Endothelial cell of umbilical vein (primary cell): ENCODE data around the gene POU2AF1. TPM values are rescaled to one million over a fixed set of nuclear protein-coding genes. Genes with fewer than 3 reads are reported as not detected.

Experiments
- BruUV-seq: library from RNA; stranded (reverse); fragments of 400-500 nt; replicated peaks from 2 replicates; lab custom pipeline; 2021; lab: Mats Ljungman, UMichigan
- CTCF ChIA-PET: fragments of 300-600, 350-600 bp; sonication (Branson Sonifier 250); formaldehyde crosslinking; loops from one replicate; lab custom pipeline; 2021; ENCODE audit warnings: antibody characterized with exemption, inconsistent platforms; lab: Charles Lee
- POLR2A ChIA-PET: fragments of 300-600, 350-600 bp; sonication (Branson Sonifier 250); formaldehyde crosslinking; loops from one replicate; lab custom pipeline; 2021; ENCODE audit warnings: antibody characterized with exemption, inconsistent platforms; lab: Charles Lee
- DNase-seq: peaks from one replicate; pipeline ENCODE4 v3.0.0-alpha.2; 2011; ENCODE audit warnings: low read depth, low spot score
- FAIRE-seq: peaks from 2 replicates; lab custom pipeline; 2011; peaks lifted over from hg19 to GRCh38; lab: Jason Lieb, UNC
- H2AFZ ChIP-seq: 2 replicates; pipeline ENCODE4 v1.6.0; 2012; ENCODE audit warnings: low read depth, low read length, control low read depth, inconsistent platforms
- H3K27ac ChIP-seq: 2 replicates; pipeline ENCODE4 v1.5.1; 2011; ENCODE audit warnings: low read depth, mild to moderate bottlenecking, control low read depth, low read length, moderate library complexity; ENCODE audit not compliant: insufficient read depth
- H3K27me3 ChIP-seq, 2 experiments: 2 replicates each; pipeline versions ENCODE4 v1.6.0 to v1.6.1; 2011; ENCODE audit warnings: low read length in 2 of 2, mixed read lengths in 1 of 2; ENCODE audit not compliant: control insufficient read depth in 2 of 2, insufficient read depth in 2 of 2
- H3K36me3 ChIP-seq, 2 experiments: 2 replicates in 1 of 2; 3 replicates in 1 of 2; pipeline ENCODE4 v1.5.1; 2011; ENCODE audit warnings: low read length in 2 of 2, mild to moderate bottlenecking in 1 of 2, moderate library complexity in 1 of 2; ENCODE audit not compliant: control insufficient read depth in 2 of 2, insufficient read depth in 2 of 2; ENCODE audit errors: extremely low read depth in 1 of 2
- H3K4me1 ChIP-seq: 3 replicates; pipeline ENCODE4 v1.5.1; 2011; ENCODE audit warnings: mild to moderate bottlenecking, low read length; ENCODE audit not compliant: control insufficient read depth, insufficient read depth; ENCODE audit errors: extremely low read depth
- H3K4me2 ChIP-seq: 2 replicates; pipeline ENCODE4 v1.6.1; 2011; ENCODE audit warnings: low read length, control low read depth, mixed read lengths; ENCODE audit not compliant: insufficient read depth
- H3K4me3 ChIP-seq, 3 experiments: fragments of 200-600 bp in 1 of 3; sonication (generic), shearing (Covaris generic) in 1 of 3; replicated peaks in 1 of 3; 2 replicates each; pipeline ENCODE4 v1.5.1; 2011 to 2016; ENCODE audit warnings: control low read depth in 3 of 3, low read length in 3 of 3, mild to moderate bottlenecking in 2 of 3, inconsistent platforms in 1 of 3, low read depth in 1 of 3, moderate library complexity in 1 of 3; ENCODE audit not compliant: insufficient read depth in 1 of 3
- H3K79me2 ChIP-seq: 2 replicates; pipeline ENCODE4 v1.6.0; 2012; ENCODE audit warnings: low read length, inconsistent platforms; ENCODE audit not compliant: control insufficient read depth, insufficient read depth
- H3K9ac ChIP-seq: replicated peaks from 2 replicates; pipeline ENCODE3; 2011; ENCODE audit warnings: low read length, control low read depth; ENCODE audit not compliant: insufficient read depth; ENCODE audit errors: extremely low read depth
- H3K9me1 ChIP-seq: replicated peaks from 3 replicates; pipeline ENCODE4 v1.6.0; 2011; ENCODE audit warnings: mild to moderate bottlenecking, low read length; ENCODE audit not compliant: control insufficient read depth, insufficient read depth; ENCODE audit errors: extremely low read depth
- H3K9me3 ChIP-seq: replicated peaks from 2 replicates; pipeline ENCODE4 v1.5.1; 2012; ENCODE audit warnings: low read length, inconsistent platforms; ENCODE audit not compliant: control insufficient read depth, insufficient read depth
- H4K20me1 ChIP-seq: replicated peaks from 2 replicates; pipeline ENCODE3; 2011; ENCODE audit warnings: mild to moderate bottlenecking, low read length; ENCODE audit not compliant: control insufficient read depth, insufficient read depth; ENCODE audit errors: extremely low read depth
- EZH2 ChIP-seq: IDR thresholded peaks from 2 replicates; pipeline ENCODE4 v1.6.1; 2012; ENCODE audit warnings: borderline replicate concordance, low read depth, mild to moderate bottlenecking, moderate library complexity, low read length, inconsistent platforms; ENCODE audit not compliant: severe bottlenecking
- FOS ChIP-seq: IDR thresholded peaks from 2 replicates; pipeline ENCODE4 v1.6.1; 2011; ENCODE audit warnings: mild to moderate bottlenecking, low read length, moderate library complexity, borderline replicate concordance; ENCODE audit not compliant: insufficient read depth
- GATA2 ChIP-seq: IDR thresholded peaks from 2 replicates; pipeline ENCODE4 v1.7.0; 2011; ENCODE audit warnings: low read depth, mild to moderate bottlenecking, moderate library complexity, mixed read lengths, low read length; ENCODE audit not compliant: insufficient read length, insufficient read depth
- JUN ChIP-seq: IDR thresholded peaks from 2 replicates; pipeline ENCODE4 v1.6.1; 2011; ENCODE audit warnings: borderline replicate concordance, low read depth; ENCODE audit not compliant: insufficient read length, insufficient read depth
- MYC ChIP-seq: IDR thresholded peaks from one replicate; pipeline ENCODE4 v1.6.1; 2011; ENCODE audit warnings: mild to moderate bottlenecking, low read depth, low read length
- POLR2A ChIP-seq: IDR thresholded peaks from 2 replicates; pipeline ENCODE4 v1.6.1; 2012; ENCODE audit warnings: low read depth, mild to moderate bottlenecking, control low read depth, low read length
- POLR2AphosphoS5 ChIP-seq: IDR thresholded peaks from 2 replicates; pipeline ENCODE4 v1.6.1; 2012; ENCODE audit warnings: low read depth, mild to moderate bottlenecking, control low read depth, low read length, moderate library complexity; ENCODE audit not compliant: insufficient read depth
- dilution Hi-C: fragments of 300-500 bp; cut with MboI; formaldehyde crosslinking; loops from one replicate; pipeline ENCODE4 v1.15.0; 2019; ENCODE audit warnings: low sequenced_read_pairs; ENCODE audit not compliant: extremely low pct_ligation_motif_present
- intact Hi-C: fragments of 100-400 bp; cut with micrococcal nuclease; formaldehyde crosslinking; loops from one replicate; pipeline ENCODE4 v1.10.0; 2022
- polyA plus RNA-seq, 4 experiments: library from polyadenylated mRNA; depleted of rRNA in 3 of 4; stranded (reverse) in 3 of 4; unstranded in 1 of 4; fragments of >200 nt; gene quantifications; 2 replicates each; pipeline versions ENCODE4 v1.2.1 to v1.2.3, GENCODE V29; 2011 to 2012; ENCODE audit warnings: missing spikeins in 1 of 4
- total RNA-seq: library from RNA; stranded (reverse); gene quantifications from 2 replicates; pipeline ENCODE4 v1.2.3, GENCODE V29; 2021
- TF ChIP-seq, protein P1 (sequence below), 2 donors: IDR thresholded peaks; 1 replicate in 1 of 2; 2 replicates in 1 of 2; pipeline ENCODE4 v1.5.1; 2011; ENCODE audit warnings: low read length in 2 of 2, mild to moderate bottlenecking in 2 of 2, moderate library complexity in 2 of 2, control low read depth in 1 of 2, inconsistent platforms in 1 of 2, low read depth in 1 of 2; ENCODE audit not compliant: insufficient read depth in 1 of 2; ENCODE audit errors: extremely low read depth in 1 of 2
- TF ChIP-seq, protein P2 (sequence below): IDR thresholded peaks from 2 replicates; pipeline ENCODE4 v1.6.1; 2011; ENCODE audit not compliant: insufficient read depth, insufficient read length

POU2AF1 gene
- total and polyA plus RNA-seq, 2 donors (not counting 3 experiments of a cell fraction or from before 2014, with no cell fraction given) = not detected

- Histone ChIP-seq H3K4me1 (no peaks in the 10 kb centered on the region), H3K4me2 (no peak overlapping the region), H3K27me3 (peaks cover 4 to 17% of the 10 kb centered on the region in 2 experiments), H3K36me3 (no peaks in the 10 kb centered on the region), H3K4me3 (no peak overlapping the region), H4K20me1 (no peaks in the 10 kb centered on the region), H3K9ac (no peak overlapping the region), H3K79me2 (no peaks in the 10 kb centered on the region), H3K9me3 (no peaks in the 10 kb centered on the region), H3K9me1 (no peaks in the 10 kb centered on the region), H3K27ac (no peak overlapping the region), H2AFZ (no peak overlapping the region)
- dilution Hi-C loops (no loop called here), intact Hi-C loops (no loop called here)
- POLR2A ChIA-PET = no interaction called here
- BruUV-seq = no TSS peak
- FAIRE-seq (no peak), DNase-seq (no peak)
- CTCF ChIA-PET = no interaction called here
- TF ChIP-seq, protein P1, sequence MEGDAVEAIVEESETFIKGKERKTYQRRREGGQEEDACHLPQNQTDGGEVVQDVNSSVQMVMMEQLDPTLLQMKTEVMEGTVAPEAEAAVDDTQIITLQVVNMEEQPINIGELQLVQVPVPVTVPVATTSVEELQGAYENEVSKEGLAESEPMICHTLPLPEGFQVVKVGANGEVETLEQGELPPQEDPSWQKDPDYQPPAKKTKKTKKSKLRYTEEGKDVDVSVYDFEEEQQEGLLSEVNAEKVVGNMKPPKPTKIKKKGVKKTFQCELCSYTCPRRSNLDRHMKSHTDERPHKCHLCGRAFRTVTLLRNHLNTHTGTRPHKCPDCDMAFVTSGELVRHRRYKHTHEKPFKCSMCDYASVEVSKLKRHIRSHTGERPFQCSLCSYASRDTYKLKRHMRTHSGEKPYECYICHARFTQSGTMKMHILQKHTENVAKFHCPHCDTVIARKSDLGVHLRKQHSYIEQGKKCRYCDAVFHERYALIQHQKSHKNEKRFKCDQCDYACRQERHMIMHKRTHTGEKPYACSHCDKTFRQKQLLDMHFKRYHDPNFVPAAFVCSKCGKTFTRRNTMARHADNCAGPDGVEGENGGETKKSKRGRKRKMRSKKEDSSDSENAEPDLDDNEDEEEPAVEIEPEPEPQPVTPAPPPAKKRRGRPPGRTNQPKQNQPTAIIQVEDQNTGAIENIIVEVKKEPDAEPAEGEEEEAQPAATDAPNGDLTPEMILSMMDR (IDR thresholded peaks at IDR 0.05; ENCODE audit: extremely low read depth in 1 of 2, insufficient read depth in 1 of 2, low read depth in 1 of 2, low read length in 2 of 2) = no peak
- TF ChIP-seq FOS = no peak
- TF ChIP-seq GATA2 = no peak
- no peak for TF ChIP-seq JUN
- TF ChIP-seq, protein P2, sequence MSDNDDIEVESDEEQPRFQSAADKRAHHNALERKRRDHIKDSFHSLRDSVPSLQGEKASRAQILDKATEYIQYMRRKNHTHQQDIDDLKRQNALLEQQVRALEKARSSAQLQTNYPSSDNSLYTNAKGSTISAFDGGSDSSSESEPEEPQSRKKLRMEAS = no peak
- no peak for TF ChIP-seq MYC
- no peak for TF ChIP-seq EZH2
- no peak for TF ChIP-seq POLR2AphosphoS5
- TF ChIP-seq POLR2A = no peak
Measured at GRCh38 chr11:111308140-111308539, 70.9 kb downstream of the POU2AF1 start.
